Keratinocyte (primary cell): ENCODE data around the gene FNDC10. TPM values are rescaled to one million over a fixed set of nuclear protein-coding genes. Genes with fewer than 3 reads are reported as not detected.

Experiments
- DNase-seq: peaks from one replicate; pipeline ENCODE4 v3.0.0-alpha.2; 2011; ENCODE audit warnings: low read depth, missing footprints, low spot score
- FAIRE-seq: peaks from 2 replicates; lab custom pipeline; 2011; peaks lifted over from hg19 to GRCh38; lab: Jason Lieb, UNC
- H2AFZ ChIP-seq: 2 replicates; pipeline ENCODE4 v1.6.0; 2012; ENCODE audit warnings: low read length, control low read depth, inconsistent platforms; ENCODE audit not compliant: control insufficient read depth
- H3K27ac ChIP-seq: 2 replicates; pipeline ENCODE4 v1.5.1; 2011; ENCODE audit warnings: low read length; ENCODE audit not compliant: control insufficient read depth, insufficient read depth
- H3K27me3 ChIP-seq: 3 replicates; pipeline ENCODE4 v1.6.0; 2011; ENCODE audit warnings: low read length; ENCODE audit not compliant: control insufficient read depth, insufficient read depth; ENCODE audit errors: extremely low read depth
- H3K36me3 ChIP-seq, 2 experiments: 2 replicates in 1 of 2; 3 replicates in 1 of 2; pipeline ENCODE4 v1.5.1; 2011; ENCODE audit warnings: low read length in 2 of 2, mild to moderate bottlenecking in 1 of 2; ENCODE audit not compliant: control insufficient read depth in 2 of 2, insufficient read depth in 2 of 2; ENCODE audit errors: extremely low read depth in 1 of 2
- H3K4me1 ChIP-seq: 3 replicates; pipeline ENCODE4 v1.5.1; 2011; ENCODE audit warnings: low read length; ENCODE audit not compliant: control insufficient read depth, insufficient read depth; ENCODE audit errors: extremely low read depth
- H3K4me2 ChIP-seq: 3 replicates; pipeline ENCODE4 v1.6.0; 2011; ENCODE audit warnings: low read depth, low read length; ENCODE audit not compliant: control insufficient read depth, insufficient read depth; ENCODE audit errors: extremely low read depth
- H3K4me3 ChIP-seq, 3 experiments: fragments of 200-600 bp in 1 of 3; sonication (generic) in 1 of 3; 2 replicates in 2 of 3; 3 replicates in 1 of 3; pipeline ENCODE4 v1.5.1; 2011 to 2016; ENCODE audit warnings: low read length in 3 of 3, mild to moderate bottlenecking in 3 of 3, control low read depth in 2 of 3, inconsistent platforms in 1 of 3, low read depth in 1 of 3, mixed read lengths in 1 of 3, mixed run types in 1 of 3, moderate library complexity in 1 of 3; ENCODE audit not compliant: control insufficient read depth in 2 of 3, insufficient read depth in 2 of 3; ENCODE audit errors: extremely low read depth in 1 of 3
- H3K79me2 ChIP-seq: 2 replicates; pipeline ENCODE4 v1.6.0; 2012; ENCODE audit warnings: low read length; ENCODE audit not compliant: control insufficient read depth, insufficient read depth
- H3K9ac ChIP-seq: 3 replicates; pipeline ENCODE4 v1.6.0; 2011; ENCODE audit warnings: low read length; ENCODE audit not compliant: control insufficient read depth, insufficient read depth; ENCODE audit errors: extremely low read depth
- H3K9me1 ChIP-seq: 3 replicates; pipeline ENCODE4 v1.6.0; 2011; ENCODE audit warnings: low read length; ENCODE audit not compliant: control insufficient read depth, insufficient read depth; ENCODE audit errors: extremely low read depth
- H3K9me3 ChIP-seq: 2 replicates; pipeline ENCODE4 v1.5.1; 2012; ENCODE audit warnings: low read depth, low read length; ENCODE audit not compliant: control insufficient read depth
- H4K20me1 ChIP-seq: 3 replicates; pipeline ENCODE4 v1.6.0; 2011; ENCODE audit warnings: low read length; ENCODE audit not compliant: control insufficient read depth, insufficient read depth; ENCODE audit errors: extremely low read depth
- CTCF ChIP-seq, 3 experiments: IDR thresholded peaks in 1 of 3; conservative IDR thresholded peaks in 1 of 3; optimal IDR thresholded peaks in 1 of 3; 2 replicates in 2 of 3; 3 replicates in 1 of 3; pipeline versions ENCODE3 to v1.5.1; 2011; ENCODE audit warnings: low read length in 3 of 3, mild to moderate bottlenecking in 3 of 3, moderate library complexity in 2 of 3, control low read depth in 1 of 3, inconsistent platforms in 1 of 3; ENCODE audit not compliant: insufficient read depth in 2 of 3; ENCODE audit errors: extremely low read depth in 1 of 3
- EZH2 ChIP-seq: IDR thresholded peaks from one replicate; pipeline ENCODE4 v1.6.1; 2012; ENCODE audit warnings: inconsistent platforms, mild to moderate bottlenecking, low read length, moderate library complexity
- dilution Hi-C: fragments of 300-500 bp; cut with MboI; formaldehyde crosslinking; loops from one replicate; pipeline ENCODE4 v1.7.0; 2020; ENCODE audit warnings: low sequenced_read_pairs; ENCODE audit not compliant: extremely low pct_ligation_motif_present
- polyA plus RNA-seq, 5 experiments: library from polyadenylated mRNA; depleted of rRNA in 3 of 5; stranded (reverse) in 3 of 5; stranded (forward) in 1 of 5; unstranded in 1 of 5; fragments of >200 nt; gene quantifications; 1 replicate in 1 of 5; 2 replicates in 3 of 5; 3 replicates in 1 of 5; pipeline versions ENCODE4 v1.2.1 to v1.2.3, GENCODE V29; 2011 to 2012; ENCODE audit warnings: missing spikeins in 2 of 5, low read depth in 1 of 5, low replicate concordance in 1 of 5

Gene FNDC10
- polyA plus RNA-seq, 1 donor (not counting 4 experiments of a cell fraction or from before 2014, with no cell fraction given), result 1.2 TPM

GRCh38 chr1:1618396-1619068 lies 18.6 kb upstream of the FNDC10 start:
- Histone ChIP-seq H3K79me2 (peaks cover 13% of the 10 kb centered on the region), H3K4me1 (peaks cover 18% of the 10 kb centered on the region), H4K20me1 (no peaks in the 10 kb centered on the region), H3K4me3 (no peak overlapping the region), H3K4me2 (no peak overlapping the region), H2AFZ (no peak overlapping the region), H3K27ac (no peak overlapping the region), H3K9me1 (no peaks in the 10 kb centered on the region), H3K9ac (no peak overlapping the region), H3K27me3 (no peaks in the 10 kb centered on the region), H3K9me3 (no peaks in the 10 kb centered on the region), H3K36me3 (peaks cover 0 to 3% of the 10 kb centered on the region in 2 experiments)
- dilution Hi-C loops, result no loop called here
- no peak for FAIRE-seq
- DNase-seq, result no peak
- TF ChIP-seq CTCF (optimal IDR thresholded peaks at IDR 0.05 in 1 of 3, IDR thresholded peaks at IDR 0.05 in 1 of 3, conservative IDR thresholded peaks at IDR 0.05 in 1 of 3; ENCODE audit: extremely low read depth in 1 of 3, insufficient read depth in 2 of 3, low read length in 3 of 3) (no peak), EZH2 (no peak)

- Histone ChIP-seq H3K4me2 (no peak overlapping the region), H3K9ac (no peak overlapping the region)
- no peak for FAIRE-seq
These were observed 18.0 kb upstream of the FNDC10 start for GRCh38 chr1:1617925-1618324.

More at GRCh38 chr1:1617925-1618324, 18.0 kb upstream of the FNDC10 start:
- H4K20me1 ChIP-seq, result no peaks in the 10 kb centered on the region
- peaks cover 18% of the 10 kb centered on the region for H3K4me1 ChIP-seq
- H3K36me3 ChIP-seq, result peaks cover 0 to 3% of the 10 kb centered on the region in 2 experiments
- TF ChIP-seq CTCF (optimal IDR thresholded peaks at IDR 0.05 in 1 of 3, IDR thresholded peaks at IDR 0.05 in 1 of 3, conservative IDR thresholded peaks at IDR 0.05 in 1 of 3; ENCODE audit: extremely low read depth in 1 of 3, insufficient read depth in 2 of 3, low read length in 3 of 3), result no peak
- no peak for TF ChIP-seq EZH2
- no peaks in the 10 kb centered on the region for H3K27me3 ChIP-seq
- H3K79me2 ChIP-seq, result peaks cover 13% of the 10 kb centered on the region
- H3K4me3 ChIP-seq, result no peak overlapping the region
- no peak overlapping the region for H2AFZ ChIP-seq
- no peak overlapping the region for H3K27ac ChIP-seq
- no peak for DNase-seq
- H3K9me1 ChIP-seq, result no peaks in the 10 kb centered on the region
- no peaks in the 10 kb centered on the region for H3K9me3 ChIP-seq
- dilution Hi-C loops, result no loop called here
